ENCODE data around the gene SLC5A11. TPM values are rescaled to one million over a fixed set of nuclear protein-coding genes. Genes with fewer than 3 reads are reported as not detected.

The SLC5A11 gene
- total and polyA plus RNA-seq, 8 donors, result 0.09 to 0.60 (median 0.14) TPM; not detected in 1

- Histone ChIP-seq H3K27ac (no peak overlapping the region), H3K4me1 (no peaks in the 10 kb centered on the region), H3K9me3 (no peaks in the 10 kb centered on the region), H3K27me3 (no peaks in the 10 kb centered on the region), H3K4me3 (no peak overlapping the region), H3K36me3 (peaks cover 0 to 52% of the 10 kb centered on the region in 2 donors)
- no peak for DNase-seq
- no peak for ATAC-seq
- intact Hi-C loops (cut with DNase I), result no loop called here
- TF ChIP-seq, protein P1, sequence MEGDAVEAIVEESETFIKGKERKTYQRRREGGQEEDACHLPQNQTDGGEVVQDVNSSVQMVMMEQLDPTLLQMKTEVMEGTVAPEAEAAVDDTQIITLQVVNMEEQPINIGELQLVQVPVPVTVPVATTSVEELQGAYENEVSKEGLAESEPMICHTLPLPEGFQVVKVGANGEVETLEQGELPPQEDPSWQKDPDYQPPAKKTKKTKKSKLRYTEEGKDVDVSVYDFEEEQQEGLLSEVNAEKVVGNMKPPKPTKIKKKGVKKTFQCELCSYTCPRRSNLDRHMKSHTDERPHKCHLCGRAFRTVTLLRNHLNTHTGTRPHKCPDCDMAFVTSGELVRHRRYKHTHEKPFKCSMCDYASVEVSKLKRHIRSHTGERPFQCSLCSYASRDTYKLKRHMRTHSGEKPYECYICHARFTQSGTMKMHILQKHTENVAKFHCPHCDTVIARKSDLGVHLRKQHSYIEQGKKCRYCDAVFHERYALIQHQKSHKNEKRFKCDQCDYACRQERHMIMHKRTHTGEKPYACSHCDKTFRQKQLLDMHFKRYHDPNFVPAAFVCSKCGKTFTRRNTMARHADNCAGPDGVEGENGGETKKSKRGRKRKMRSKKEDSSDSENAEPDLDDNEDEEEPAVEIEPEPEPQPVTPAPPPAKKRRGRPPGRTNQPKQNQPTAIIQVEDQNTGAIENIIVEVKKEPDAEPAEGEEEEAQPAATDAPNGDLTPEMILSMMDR (IDR thresholded peaks at IDR 0.05), result no peak
Observed at GRCh38 chr16:24917236-24917635, 71.5 kb downstream of the SLC5A11 start.

DNA sequence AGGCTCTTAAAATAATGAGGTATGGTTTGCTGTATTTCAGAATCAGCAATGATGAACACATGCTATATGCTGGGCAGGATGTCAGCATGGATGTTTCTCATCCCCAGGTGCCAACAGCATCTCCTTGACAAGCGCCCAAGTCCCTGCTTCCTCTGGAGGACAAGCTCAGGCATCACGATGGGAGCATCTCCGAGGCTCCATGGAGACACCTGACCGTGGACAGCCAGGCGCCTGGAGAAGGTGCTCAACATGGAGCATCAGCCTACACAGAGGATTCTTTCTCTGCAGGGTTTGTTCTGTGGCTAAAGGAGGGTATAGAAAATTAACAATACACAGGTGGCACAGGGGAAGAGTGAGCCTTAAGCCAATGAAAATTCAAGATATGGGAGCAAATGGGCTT is 72.1 kb downstream of the SLC5A11 start:
- no peak for ATAC-seq
- DNase-seq, result no peak
- Histone ChIP-seq H3K9me3 (no peaks in the 10 kb centered on the region), H3K27ac (no peak overlapping the region), H3K27me3 (no peaks in the 10 kb centered on the region), H3K4me1 (no peaks in the 10 kb centered on the region), H3K36me3 (peaks cover 0 to 58% of the 10 kb centered on the region in 2 donors), H3K4me3 (no peak overlapping the region)
- TF ChIP-seq, protein P1 (IDR thresholded peaks at IDR 0.05), result no peak
- intact Hi-C loops (cut with DNase I), result no loop called here

GRCh38 chr16:24918641-24919040 is 72.9 kb downstream of the SLC5A11 start:
- peaks cover 0 to 65% of the 10 kb centered on the region in 2 donors for H3K36me3 ChIP-seq
- no peaks in the 10 kb centered on the region for H3K4me1 ChIP-seq
- no peak for DNase-seq
- no peaks in the 10 kb centered on the region for H3K9me3 ChIP-seq
- H3K27me3 ChIP-seq, result no peaks in the 10 kb centered on the region
- TF ChIP-seq, protein P1 (IDR thresholded peaks at IDR 0.05), result no peak
- no peak for ATAC-seq
- no peak overlapping the region for H3K27ac ChIP-seq
- H3K4me3 ChIP-seq, result no peak overlapping the region
- intact Hi-C loops (cut with DNase I), result no loop called here

DNA sequence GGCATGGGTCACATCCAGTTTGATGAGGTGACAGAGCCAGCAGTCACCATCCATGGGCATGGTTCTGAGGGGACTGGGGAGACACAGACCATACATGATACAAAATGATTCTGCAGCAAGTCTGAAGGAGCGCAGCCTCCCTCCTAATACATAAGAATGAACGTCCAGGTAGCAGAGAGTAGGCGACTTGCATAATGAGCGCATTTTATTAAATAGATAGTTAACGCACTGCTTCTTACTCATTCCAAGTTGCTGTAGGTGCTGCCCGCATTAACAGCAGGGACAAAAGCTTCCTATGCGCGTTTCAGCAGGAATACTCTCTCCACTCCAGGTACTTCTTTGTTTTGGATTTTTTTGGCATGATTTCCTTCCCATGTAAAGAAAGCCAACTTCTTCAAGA is 73.8 kb downstream of the SLC5A11 start:
- H3K27ac ChIP-seq, result no peak overlapping the region
- H3K27me3 ChIP-seq, result no peaks in the 10 kb centered on the region
- ATAC-seq (no peak), DNase-seq (no peak)
- H3K36me3 ChIP-seq, result peaks cover 0 to 67% of the 10 kb centered on the region in 2 donors
- H3K4me1 ChIP-seq, result no peaks in the 10 kb centered on the region
- intact Hi-C loops (cut with DNase I), result no loop called here
- H3K9me3 ChIP-seq, result no peaks in the 10 kb centered on the region
- no peak overlapping the region for H3K4me3 ChIP-seq
- TF ChIP-seq, protein P1 (IDR thresholded peaks at IDR 0.05), result no peak

- ATAC-seq (no peak), DNase-seq (no peak)
- Histone ChIP-seq H3K4me1 (no peaks in the 10 kb centered on the region), H3K27me3 (no peaks in the 10 kb centered on the region), H3K27ac (no peak overlapping the region), H3K36me3 (peaks cover 0 to 76% of the 10 kb centered on the region in 2 donors), H3K4me3 (no peak overlapping the region), H3K9me3 (no peaks in the 10 kb centered on the region)
- intact Hi-C loops (cut with DNase I), result no loop called here
- TF ChIP-seq, protein P1 (IDR thresholded peaks at IDR 0.05), result no peak
Observed at GRCh38 chr16:24920568-24920967, 74.8 kb downstream of the SLC5A11 start.

All from left lung (tissue), 10 donors.